ENCODE data around the gene HOXD4.

Gene HOXD4

GRCh38 chr2:176133389-176133788, 18.0 kb upstream of the HOXD4 start:
- no peak for TF ChIP-seq CTCF (IDR thresholded peaks at IDR 0.05; ENCODE audit: low read depth, low read length, missing control alignments)
- H3K27ac ChIP-seq = no peak overlapping the region
- DNase-seq = no peak
- no peaks in the 10 kb centered on the region for H3K36me3 ChIP-seq (replicated peaks)
- no peak overlapping the region for H3K4me3 ChIP-seq (ENCODE audit: low read depth, low read length)
- H3K27me3 ChIP-seq (replicated peaks) = peaks cover 96% of the 10 kb centered on the region
- in situ Hi-C loops (cut with HindIII; ENCODE audit: low pct_ligation_motif_present, low sequenced_read_pairs) = loop anchor here (25.0 kb wide), 1 partner anchor 504 kb away; no protein-coding TSS in a partner anchor

- Histone ChIP-seq H3K27me3 (replicated peaks) (peaks cover 96% of the 10 kb centered on the region), H3K4me3 (ENCODE audit: low read depth, low read length) (no peak overlapping the region), H3K27ac (no peak overlapping the region), H3K36me3 (replicated peaks) (no peaks in the 10 kb centered on the region)
- in situ Hi-C loops (cut with HindIII; ENCODE audit: low pct_ligation_motif_present, low sequenced_read_pairs) = loop anchor here (25.0 kb wide), 1 partner anchor 503 kb away; no protein-coding TSS in a partner anchor
- no peak for DNase-seq
- no peak for TF ChIP-seq CTCF (IDR thresholded peaks at IDR 0.05; ENCODE audit: low read depth, low read length, missing control alignments)
Measured at GRCh38 chr2:176134035-176134434, 17.3 kb upstream of the HOXD4 start.

- Histone ChIP-seq H3K27me3 (replicated peaks) (peaks cover 97% of the 10 kb centered on the region), H3K27ac (no peak overlapping the region), H3K36me3 (replicated peaks) (no peaks in the 10 kb centered on the region), H3K4me3 (ENCODE audit: low read depth, low read length) (no peak overlapping the region)
- in situ Hi-C loops (cut with HindIII; ENCODE audit: low pct_ligation_motif_present, low sequenced_read_pairs) = loop anchor here (25.0 kb wide), 1 partner anchor 502 kb away; no protein-coding TSS in a partner anchor
- no peak for TF ChIP-seq CTCF (IDR thresholded peaks at IDR 0.05; ENCODE audit: low read depth, low read length, missing control alignments)
- no peak for DNase-seq
Measured at GRCh38 chr2:176135035-176135440, 16.3 kb upstream of the HOXD4 start.

GRCh38 chr2:176136374-176137251, 14.7 kb upstream of the HOXD4 start:
- H3K36me3 ChIP-seq (replicated peaks) = no peaks in the 10 kb centered on the region
- TF ChIP-seq CTCF (IDR thresholded peaks at IDR 0.05; ENCODE audit: low read depth, low read length, missing control alignments) = no peak
- H3K27ac ChIP-seq = no peak overlapping the region
- in situ Hi-C loops (cut with HindIII; ENCODE audit: low pct_ligation_motif_present, low sequenced_read_pairs) = loop anchor here (25.0 kb wide), 1 partner anchor 501 kb away; no protein-coding TSS in a partner anchor
- peaks cover 97% of the 10 kb centered on the region for H3K27me3 ChIP-seq (replicated peaks)
- no peak for DNase-seq
- peak overlapping the region; percentile 22 for H3K4me3 ChIP-seq (ENCODE audit: low read depth, low read length)

- in situ Hi-C loops (cut with HindIII; ENCODE audit: low pct_ligation_motif_present, low sequenced_read_pairs) = loop anchor here (25.0 kb wide), 1 partner anchor 500 kb away; no protein-coding TSS in a partner anchor
- DNase-seq = no peak
- Histone ChIP-seq H3K4me3 (ENCODE audit: low read depth, low read length) (no peak overlapping the region), H3K36me3 (replicated peaks) (no peaks in the 10 kb centered on the region), H3K27me3 (replicated peaks) (peaks cover 92% of the 10 kb centered on the region), H3K27ac (no peak overlapping the region)
- TF ChIP-seq CTCF (IDR thresholded peaks at IDR 0.05; ENCODE audit: low read depth, low read length, missing control alignments) = no peak
Measured at GRCh38 chr2:176137252-176137580, 14.1 kb upstream of the HOXD4 start.
